Kasumi-1 (cell line): ENCODE data around the gene SLF1.

Source experiments
- DNase-seq, 2 experiments: peaks; one replicate each; lab custom pipeline; 2025; lab: John Stamatoyannopoulos, UW

Gene SLF1

DNA sequence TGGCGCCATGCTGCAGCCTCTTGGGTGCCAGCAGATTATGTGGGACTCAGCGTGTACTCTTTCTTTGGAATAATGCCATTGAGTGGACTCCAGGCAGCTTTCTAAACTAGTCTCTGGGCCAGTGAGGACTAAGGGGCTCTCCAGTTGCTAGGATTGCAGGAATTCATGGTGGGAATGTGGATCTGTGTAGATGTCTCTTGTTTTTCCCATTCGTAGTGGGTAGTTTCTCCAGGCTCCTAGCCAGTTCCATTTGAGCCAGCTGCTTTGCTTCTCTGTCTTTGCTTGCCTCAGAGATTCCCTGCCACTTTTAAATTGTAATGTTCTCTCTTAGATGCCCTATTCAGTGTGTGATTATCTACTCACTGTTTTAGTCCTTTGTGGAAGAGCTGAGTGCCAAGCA, 42.6 kb downstream of the SLF1 start:
- DNase-seq, result no peak

- DNase-seq, result no peak
These were observed 49.5 kb downstream of the SLF1 start for GRCh38 chr5:94667937-94668336.

DNA sequence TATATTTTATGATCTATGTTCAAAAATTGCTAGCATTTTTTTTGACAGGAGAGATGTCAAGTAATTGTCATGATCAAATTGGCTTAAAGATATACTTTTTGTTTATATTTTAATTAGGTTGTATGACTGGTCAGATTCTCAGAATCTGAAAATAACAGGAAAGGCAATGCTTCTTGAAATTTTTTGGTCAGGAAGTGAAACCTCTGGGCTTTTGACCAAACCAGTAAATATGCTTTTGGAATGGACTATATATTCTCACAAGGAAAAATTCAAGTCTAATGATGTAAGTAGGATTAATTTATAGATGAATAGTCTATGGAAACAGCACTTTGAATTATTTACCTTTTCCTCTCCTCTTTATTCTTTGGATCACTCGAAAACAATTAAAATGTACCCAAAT, 52.3 kb downstream of the SLF1 start:
- DNase-seq, result no peak

DNA sequence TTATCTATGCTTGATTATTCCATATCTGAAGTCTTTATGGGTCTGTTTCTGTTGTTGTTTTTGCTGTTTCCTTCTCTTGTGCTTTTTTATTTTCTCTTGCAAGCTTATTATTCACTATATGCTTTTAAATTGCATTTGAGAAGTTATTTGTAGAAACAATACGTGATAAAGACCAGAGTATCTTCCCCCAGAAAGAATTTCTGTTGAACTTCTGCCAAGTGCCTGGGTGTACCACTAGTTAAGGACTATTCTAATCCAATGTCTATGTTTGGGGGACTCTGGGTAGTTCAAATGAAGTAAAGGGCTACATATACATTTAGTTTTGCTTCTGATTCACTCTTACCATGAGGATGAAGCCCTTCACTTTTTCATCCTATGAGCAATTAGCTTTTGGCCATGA, 54.3 kb downstream of the SLF1 start:
- DNase-seq, result no peak

DNA sequence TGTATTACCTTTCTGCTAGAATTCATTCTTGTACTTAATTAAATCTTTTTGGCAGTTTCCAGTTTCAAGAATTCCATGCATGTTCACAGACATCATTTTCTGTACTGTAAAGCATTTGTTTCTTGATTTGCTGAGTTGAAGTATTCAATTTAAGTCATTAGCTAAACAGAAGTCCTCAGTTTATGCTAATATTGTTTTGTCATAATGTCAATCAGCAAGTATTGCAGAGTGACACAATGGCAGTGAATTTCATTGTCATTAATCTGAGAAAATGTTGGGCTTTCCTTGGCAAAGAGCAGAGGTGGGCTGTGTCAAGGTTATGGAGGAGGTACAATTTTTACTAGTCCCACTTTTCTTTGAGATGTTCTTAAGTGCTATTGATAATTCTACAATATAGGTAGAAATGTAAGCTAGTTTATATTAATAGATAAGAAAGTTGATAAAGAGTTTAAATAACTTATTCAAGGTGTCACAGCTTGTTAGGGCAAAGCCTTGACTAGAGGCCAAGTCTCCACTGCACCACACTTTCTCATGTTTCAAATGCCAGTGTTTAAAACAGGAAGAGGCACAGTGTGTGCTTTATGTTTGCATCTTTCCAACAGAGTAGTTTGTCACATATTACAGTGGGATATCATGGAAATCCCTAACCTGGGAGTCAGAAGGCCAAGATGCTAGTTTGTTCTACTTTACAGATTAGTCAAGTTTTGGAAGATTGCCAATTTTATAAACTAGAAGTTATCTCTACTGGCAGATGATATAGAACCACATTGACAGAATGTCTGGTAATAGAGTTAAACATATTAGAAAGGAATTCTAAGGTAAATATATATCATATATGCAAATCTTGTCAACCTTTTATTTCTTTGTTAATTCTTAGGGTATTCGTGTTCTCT, 56.3 kb downstream of the SLF1 start:
- DNase-seq, result no peak

DNA sequence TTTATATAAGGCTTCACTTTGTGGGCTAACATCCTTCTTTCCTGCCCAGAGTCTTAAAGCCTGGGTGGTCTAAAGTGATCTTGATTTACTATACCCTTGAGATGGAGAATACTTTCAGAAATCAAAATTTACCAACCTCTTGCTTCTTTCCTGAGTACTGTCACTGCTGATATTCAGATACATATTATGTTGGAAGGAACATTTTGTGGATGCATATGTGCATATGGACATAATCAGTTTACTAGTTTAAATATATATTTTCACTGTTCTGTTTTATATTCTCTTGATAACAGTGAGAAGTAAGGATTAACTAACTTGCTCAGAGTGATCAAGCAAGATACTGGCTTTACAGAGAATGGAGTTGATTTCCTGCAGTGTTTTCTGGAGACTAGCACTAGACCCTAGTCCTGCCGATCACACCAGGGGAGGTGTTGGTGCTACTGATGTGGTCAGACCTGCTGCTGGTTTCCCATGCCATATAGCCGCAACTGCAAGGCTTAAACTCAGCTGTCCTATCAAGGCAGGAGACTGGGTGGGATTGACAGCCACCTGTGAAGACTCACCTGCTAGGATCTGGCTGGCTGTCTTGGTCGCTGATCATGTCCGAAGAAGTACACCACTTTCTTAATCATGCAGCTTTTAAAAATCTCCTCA, 57.6 kb downstream of the SLF1 start:
- no peak for DNase-seq

DNA sequence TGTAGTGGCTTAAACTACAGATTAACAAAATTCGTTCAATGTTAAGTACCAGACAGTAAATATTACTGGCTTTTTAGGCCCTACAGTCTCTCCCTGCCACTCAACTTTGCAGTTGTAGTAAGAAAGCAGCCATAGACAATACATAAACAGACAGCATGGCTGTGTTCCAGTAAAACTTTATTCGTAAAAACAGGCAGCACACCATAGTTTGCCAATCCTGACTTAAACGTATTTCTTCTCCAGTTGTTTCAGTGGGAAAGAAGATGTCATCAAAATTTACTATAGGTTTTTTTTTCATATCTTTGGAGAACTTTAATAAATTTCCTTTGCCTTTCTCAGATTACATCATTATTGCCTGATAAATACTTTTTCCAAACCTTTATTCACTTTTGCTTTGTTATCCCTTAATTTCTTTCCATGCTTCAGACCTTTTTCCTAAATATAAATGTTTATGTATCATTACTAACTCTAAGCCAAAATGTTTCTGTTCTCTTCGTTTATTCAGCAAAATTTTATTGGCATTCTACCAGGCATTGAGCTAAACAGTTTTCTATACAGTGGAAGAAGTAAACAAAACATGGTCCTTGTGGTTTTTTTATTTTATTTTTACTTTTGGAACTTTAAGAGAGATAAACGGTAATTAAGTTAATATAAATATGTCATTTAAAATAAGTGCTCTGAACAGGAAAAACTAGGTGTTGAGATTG, 64.5 kb downstream of the SLF1 start:
- no peak for DNase-seq

DNA sequence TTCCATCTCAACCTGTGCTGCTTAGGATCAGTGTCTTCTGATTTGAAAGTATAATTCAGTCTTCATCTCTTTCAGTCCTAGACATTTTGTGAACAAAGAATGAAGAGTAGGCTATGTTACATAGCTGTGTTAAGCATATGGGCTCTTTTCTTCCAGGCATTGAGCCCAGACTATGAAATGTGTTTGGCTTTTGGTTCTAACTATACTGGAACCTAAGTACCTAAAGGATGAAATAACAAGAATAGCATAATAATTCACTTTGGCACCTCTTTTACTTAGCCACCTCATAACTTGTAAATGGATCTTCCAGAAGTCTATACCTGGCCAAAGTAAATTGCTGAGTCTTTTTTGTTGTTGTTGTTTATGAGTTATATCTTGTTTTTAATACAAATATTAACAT, 71.4 kb downstream of the SLF1 start:
- no peak for DNase-seq

GRCh38 chr5:94690778-94691177, 72.3 kb downstream of the SLF1 start:
- no peak for DNase-seq

DNA sequence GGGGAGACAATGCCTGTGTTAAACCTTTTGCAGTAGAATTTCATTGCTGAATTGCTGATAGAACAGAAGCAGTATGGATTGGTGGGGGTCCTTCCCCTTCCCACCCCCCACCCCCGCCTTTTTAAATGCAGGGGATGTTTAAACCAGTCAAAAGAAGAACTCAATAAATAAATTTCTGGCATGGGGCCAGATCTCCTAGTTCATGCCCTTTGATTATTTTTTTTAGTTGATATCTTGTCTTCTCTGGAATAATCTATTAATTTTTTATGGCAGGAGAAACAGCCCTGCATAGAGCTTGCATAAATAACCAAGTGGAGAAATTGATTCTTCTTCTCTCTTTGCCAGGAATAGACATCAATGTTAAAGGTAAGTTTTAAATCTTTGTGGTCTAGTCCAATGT, 72.8 kb downstream of the SLF1 start:
- DNase-seq, result no peak

DNA sequence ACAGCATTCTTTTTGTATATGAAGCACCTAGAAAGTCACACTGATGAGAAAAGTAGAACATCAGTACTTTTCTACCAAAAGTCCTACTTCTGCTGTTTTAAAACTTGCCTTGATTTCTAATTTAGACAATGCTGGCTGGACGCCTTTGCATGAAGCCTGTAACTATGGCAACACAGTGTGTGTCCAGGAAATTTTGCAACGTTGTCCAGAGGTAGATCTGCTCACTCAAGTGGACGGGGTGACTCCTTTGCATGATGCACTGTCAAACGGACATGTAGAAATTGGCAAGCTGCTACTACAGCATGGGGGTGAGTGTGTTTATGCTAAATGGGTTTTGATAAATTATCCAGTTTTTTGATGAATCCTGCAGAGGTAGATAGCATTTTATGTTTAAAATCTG, 73.5 kb downstream of the SLF1 start:
- DNase-seq, result no peak

GRCh38 chr5:94692581-94692980, 74.1 kb downstream of the SLF1 start:
- DNase-seq, result no peak

DNA sequence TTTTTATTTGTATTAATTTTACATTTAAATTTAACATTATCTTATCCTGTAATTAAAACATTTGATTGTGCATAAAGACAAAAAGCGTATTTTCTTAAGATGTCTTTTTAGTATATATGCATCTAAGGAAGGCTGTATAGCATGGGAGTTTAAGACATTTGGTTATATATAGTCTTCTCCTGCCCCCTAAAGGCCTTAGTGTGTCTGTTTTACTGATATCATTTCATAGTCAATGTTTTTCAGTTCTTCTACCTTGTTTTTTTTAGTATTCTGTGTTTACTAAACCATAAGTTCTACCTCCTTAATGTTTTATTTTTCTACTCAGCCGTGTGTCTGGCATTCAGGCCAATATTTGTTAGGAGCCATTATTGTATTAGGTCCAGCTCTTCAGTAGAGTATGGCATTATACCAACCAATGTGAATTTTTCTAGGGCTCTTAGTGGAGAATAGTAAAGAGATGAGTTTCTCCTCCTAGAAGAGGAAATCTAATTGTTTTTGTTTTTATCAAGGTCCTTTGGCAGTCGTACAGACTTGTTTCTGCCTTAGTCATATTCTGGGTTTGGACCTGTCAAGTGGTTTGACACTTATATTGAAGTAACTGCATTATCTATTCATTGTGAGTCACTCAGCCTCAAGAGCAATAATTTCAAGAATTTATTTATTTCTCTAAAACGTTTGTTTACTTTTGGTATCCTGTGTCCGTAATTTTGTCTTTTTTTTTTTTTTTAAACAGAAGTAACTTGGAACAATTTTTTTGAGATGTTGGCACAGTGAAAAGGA, 74.8 kb downstream of the SLF1 start:
- DNase-seq, result peak; percentile 65 to 83

- DNase-seq, result no peak
These were observed 75.4 kb downstream of the SLF1 start for GRCh38 chr5:94693845-94694370.

DNA sequence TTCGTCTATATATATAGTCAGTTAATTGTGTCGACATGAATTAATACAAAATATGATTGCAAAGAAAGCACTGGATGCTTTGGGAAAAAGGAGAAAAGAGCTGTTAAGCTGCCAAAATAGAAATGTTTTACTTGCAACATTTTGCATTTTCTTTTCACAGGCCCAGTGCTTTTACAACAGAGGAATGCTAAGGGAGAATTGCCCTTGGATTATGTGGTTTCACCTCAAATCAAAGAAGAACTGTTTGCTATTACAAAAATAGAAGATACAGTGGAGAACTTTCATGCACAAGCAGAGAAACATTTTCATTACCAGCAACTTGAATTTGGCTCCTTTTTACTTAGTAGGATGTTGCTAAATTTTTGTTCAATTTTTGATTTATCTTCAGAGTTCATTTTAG, 76.2 kb downstream of the SLF1 start:
- DNase-seq, result no peak

GRCh38 chr5:94698197-94698596, 79.7 kb downstream of the SLF1 start:
- no peak for DNase-seq

DNA sequence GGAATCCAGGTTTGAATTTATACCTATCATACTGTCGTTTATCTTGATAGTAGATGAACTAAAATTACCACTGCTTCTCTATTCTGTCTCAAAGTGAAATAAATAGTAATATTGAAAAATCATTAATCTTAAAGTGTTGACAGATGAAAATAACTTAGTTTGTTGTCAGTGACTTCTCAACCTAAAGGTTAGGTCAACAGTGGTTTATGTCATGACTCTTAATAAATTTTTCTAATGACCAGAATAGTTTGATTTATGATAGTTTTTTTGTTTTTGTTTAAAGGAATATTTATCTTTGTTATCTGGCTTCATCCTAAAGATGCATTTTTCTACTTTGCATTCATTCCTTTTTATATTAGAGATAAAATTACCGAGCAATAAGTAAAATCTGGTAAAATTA, 81.1 kb downstream of the SLF1 start:
- no peak for DNase-seq

GRCh38 chr5:94700592-94700991, 82.1 kb downstream of the SLF1 start:
- DNase-seq, result no peak

- DNase-seq, result no peak
These were observed 84.3 kb downstream of the SLF1 start for GRCh38 chr5:94702729-94703128.

DNA sequence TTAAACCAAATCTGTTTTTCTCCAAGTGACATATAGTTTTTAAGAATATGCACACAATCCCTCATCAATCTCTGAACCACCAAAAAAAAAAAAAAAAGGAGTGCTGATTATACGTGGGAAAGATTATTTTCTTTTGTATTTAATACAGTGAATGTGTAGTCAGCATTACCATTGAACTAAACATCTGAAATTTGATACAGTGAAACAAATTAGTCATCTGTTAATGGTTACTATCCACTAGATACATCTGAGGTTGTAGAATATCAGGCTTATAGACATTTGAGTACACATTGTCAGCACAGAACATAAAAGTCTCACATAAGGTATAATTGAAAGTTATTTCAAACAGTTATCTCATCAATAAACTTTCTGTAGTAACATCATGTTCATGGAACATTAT, 87.0 kb downstream of the SLF1 start:
- DNase-seq, result no peak

GRCh38 chr5:94707359-94707758, 88.9 kb downstream of the SLF1 start:
- no peak for DNase-seq

DNA sequence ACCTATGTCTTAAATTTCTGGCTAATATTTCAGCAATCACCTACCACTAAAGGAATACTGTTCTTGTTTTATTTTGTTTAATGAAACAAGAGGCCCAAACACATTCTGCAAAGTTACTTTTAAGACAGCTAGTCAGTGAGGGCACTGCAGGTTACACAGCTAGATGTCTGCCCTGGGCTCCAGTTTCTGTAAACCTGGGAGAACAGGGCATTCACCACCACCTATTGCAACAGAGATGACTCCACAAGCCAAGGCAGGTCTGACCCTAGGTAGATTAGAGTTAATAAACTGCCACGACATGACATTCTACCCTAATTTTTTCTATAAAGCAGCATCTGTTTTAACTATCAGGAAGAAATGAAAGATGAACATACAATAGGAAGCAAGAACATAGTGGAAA, 90.8 kb downstream of the SLF1 start:
- DNase-seq, result no peak
